Neural cell (in vitro differentiated cells): Measurements from ENCODE around the gene NFS1. TPM values are rescaled to one million over a fixed set of nuclear protein-coding genes. Genes with fewer than 3 reads are reported as not detected.

ENCODE experiments used
- H2AFZ ChIP-seq: fragments of 200-600, 300-800 bp; sonication (generic), shearing (Covaris generic); 2 replicates; pipeline ENCODE4 v1.6.0; 2014; ENCODE audit warnings: low read depth, mild to moderate bottlenecking, antibody characterized with exemption, low read length, moderate library complexity
- H3F3A ChIP-seq: fragments of 200-600 bp; shearing (Covaris generic); 2 replicates; pipeline ENCODE4 v1.6.1; 2016; ENCODE audit warnings: mild to moderate bottlenecking, moderate library complexity, mixed read lengths, antibody characterized with exemption, low read length; ENCODE audit not compliant: insufficient read depth, poor library complexity, severe bottlenecking
- H3K27ac ChIP-seq: fragments of 200-600, 300-800 bp; sonication (generic), shearing (Covaris generic); 2 replicates; pipeline ENCODE4 v1.5.1; 2014; ENCODE audit warnings: mild to moderate bottlenecking, low read length, moderate library complexity
- H3K27me3 ChIP-seq: fragments of 300-800, 200-600 bp; sonication (generic), shearing (Covaris generic); 2 replicates; pipeline ENCODE4 v1.6.0; 2014; ENCODE audit warnings: mild to moderate bottlenecking, low read depth, low read length, moderate library complexity; ENCODE audit not compliant: insufficient read depth
- H3K36me3 ChIP-seq: fragments of 300-800, 200-600 bp; sonication (generic), shearing (Covaris generic); 2 replicates; pipeline ENCODE4 v1.5.1; 2014; ENCODE audit warnings: mild to moderate bottlenecking, antibody characterized with exemption, low read length, moderate library complexity; ENCODE audit not compliant: insufficient read depth
- H3K4me2 ChIP-seq: fragments of 300-800, 200-600 bp; sonication (generic), shearing (Covaris generic); 2 replicates; pipeline ENCODE4 v1.6.0; 2014; ENCODE audit warnings: mild to moderate bottlenecking, low read length
- H3K4me3 ChIP-seq: fragments of 300-800, 200-600 bp; sonication (generic), shearing (Covaris generic); 2 replicates; pipeline ENCODE4 v1.5.1; 2014; ENCODE audit warnings: mild to moderate bottlenecking, low read length, moderate library complexity
- H3K79me2 ChIP-seq: fragments of 200-600 bp; shearing (Covaris generic); replicated peaks from 2 replicates; pipeline ENCODE4 v1.6.0; 2014; ENCODE audit warnings: mild to moderate bottlenecking, low read length, moderate library complexity; ENCODE audit not compliant: insufficient read depth
- H3K9ac ChIP-seq: fragments of 300-800, 200-600 bp; sonication (generic), shearing (Covaris generic); 2 replicates; pipeline ENCODE4 v1.6.1; 2016; ENCODE audit warnings: mild to moderate bottlenecking, low read length, mixed read lengths
- H3K9me2 ChIP-seq: fragments of 200-600 bp; shearing (Covaris generic); 2 replicates; pipeline ENCODE4 v1.6.1; 2016; ENCODE audit warnings: mild to moderate bottlenecking, low read length, mixed read lengths; ENCODE audit not compliant: insufficient read depth
- H3K9me3 ChIP-seq: fragments of 200-600, 300-800 bp; sonication (generic), shearing (Covaris generic); 2 replicates; pipeline ENCODE4 v1.6.1; 2016; ENCODE audit warnings: mild to moderate bottlenecking, mixed run types, low read length, moderate library complexity, mixed read lengths
- H4K20me1 ChIP-seq: fragments of 200-600 bp; shearing (Covaris generic); 2 replicates; pipeline ENCODE4 v1.6.1; 2016; ENCODE audit warnings: mild to moderate bottlenecking, mixed run types; ENCODE audit not compliant: insufficient read depth
- EP300 ChIP-seq: fragments of 450-650 bp; conservative IDR thresholded peaks from 2 replicates; pipeline ENCODE4 v1.6.1; 2014; ENCODE audit warnings: antibody characterized with exemption, mild to moderate bottlenecking, moderate library complexity; ENCODE audit not compliant: poor library complexity, severe bottlenecking
- EZH2 ChIP-seq: fragments of 200-600, 300-800 bp; shearing (Covaris generic), sonication (generic); IDR thresholded peaks from 2 replicates; pipeline ENCODE4 v1.6.1; 2014; ENCODE audit warnings: antibody characterized with exemption, low read length, borderline replicate concordance, mild to moderate bottlenecking; ENCODE audit not compliant: insufficient read depth, poor library complexity, severe bottlenecking
- MXI1 ChIP-seq: fragments of 450-650 bp; conservative IDR thresholded peaks from 2 replicates; pipeline ENCODE4 v1.6.1; 2014; ENCODE audit warnings: antibody characterized with exemption, mild to moderate bottlenecking; ENCODE audit not compliant: poor library complexity, severe bottlenecking
- POLR2AphosphoS5 ChIP-seq: IDR thresholded peaks from 2 replicates; pipeline ENCODE4 v1.6.1; 2012
- RAD21 ChIP-seq: fragments of 450-650 bp; conservative IDR thresholded peaks from 2 replicates; pipeline ENCODE4 v1.6.1; 2014; ENCODE audit warnings: antibody characterized with exemption, mild to moderate bottlenecking, moderate library complexity
- SMC3 ChIP-seq: fragments of 450-650 bp; conservative IDR thresholded peaks from 2 replicates; pipeline ENCODE4 v1.6.1; 2014; ENCODE audit warnings: antibody characterized with exemption, mild to moderate bottlenecking, moderate library complexity; ENCODE audit not compliant: poor library complexity
- TAF1 ChIP-seq: IDR thresholded peaks from 2 replicates; pipeline ENCODE4 v1.6.1; 2012; ENCODE audit warnings: low read depth
- polyA plus RNA-seq: library from polyadenylated mRNA; depleted of rRNA; stranded (reverse); fragments of >200 nt; gene quantifications from 2 replicates; pipeline ENCODE4 v1.2.3, GENCODE V29; 2014
- TF ChIP-seq, protein P1 (sequence below): fragments of 450-650 bp; IDR thresholded peaks from 2 replicates; pipeline ENCODE4 v1.5.1; 2014; ENCODE audit warnings: antibody characterized with exemption, mild to moderate bottlenecking, moderate library complexity; ENCODE audit not compliant: poor library complexity, severe bottlenecking
- TF ChIP-seq, protein P2 (sequence below): IDR thresholded peaks from 2 replicates; pipeline ENCODE4 v1.6.1; 2012; ENCODE audit warnings: borderline replicate concordance

The NFS1 gene
- polyA plus RNA-seq, 1 donor from 2014 or later = 55.2 TPM

DNA sequence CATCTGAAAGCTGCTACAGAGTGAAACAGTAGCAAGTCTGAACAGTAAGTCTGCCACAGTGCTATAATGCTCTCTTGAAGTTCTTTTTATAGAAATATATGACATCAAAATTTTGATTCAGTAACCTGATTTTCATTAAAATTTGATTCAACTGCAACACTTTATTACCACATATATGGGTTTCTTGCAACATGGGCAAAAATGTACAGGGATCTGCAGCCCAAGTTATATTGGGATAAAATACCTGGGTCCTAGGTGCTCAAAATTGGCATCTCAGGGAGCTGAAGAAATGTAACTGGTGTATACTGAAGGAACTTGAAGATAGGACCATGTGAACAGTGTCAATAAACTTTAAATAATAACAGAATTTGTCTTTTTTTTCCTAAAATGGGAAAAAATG, 10.9 kb upstream of the NFS1 start:
- peaks cover 31% of the 10 kb centered on the region for H4K20me1 ChIP-seq
- no peak overlapping the region for H3K27ac ChIP-seq
- no peaks in the 10 kb centered on the region for H3K27me3 ChIP-seq
- peaks cover 7% of the 10 kb centered on the region for H3F3A ChIP-seq
- H3K4me3 ChIP-seq = no peak overlapping the region
- peaks cover 40% of the 10 kb centered on the region for H3K79me2 ChIP-seq
- H3K9ac ChIP-seq = no peak overlapping the region
- no peak overlapping the region for H3K4me2 ChIP-seq
- H2AFZ ChIP-seq = no peak overlapping the region
- H3K9me2 ChIP-seq = no peaks in the 10 kb centered on the region
- TF ChIP-seq TAF1 (no peak), POLR2AphosphoS5 (no peak), MXI1 (no peak), RAD21 (no peak), EZH2 (no peak), EP300 (no peak), SMC3 (no peak)
- TF ChIP-seq, protein P1, sequence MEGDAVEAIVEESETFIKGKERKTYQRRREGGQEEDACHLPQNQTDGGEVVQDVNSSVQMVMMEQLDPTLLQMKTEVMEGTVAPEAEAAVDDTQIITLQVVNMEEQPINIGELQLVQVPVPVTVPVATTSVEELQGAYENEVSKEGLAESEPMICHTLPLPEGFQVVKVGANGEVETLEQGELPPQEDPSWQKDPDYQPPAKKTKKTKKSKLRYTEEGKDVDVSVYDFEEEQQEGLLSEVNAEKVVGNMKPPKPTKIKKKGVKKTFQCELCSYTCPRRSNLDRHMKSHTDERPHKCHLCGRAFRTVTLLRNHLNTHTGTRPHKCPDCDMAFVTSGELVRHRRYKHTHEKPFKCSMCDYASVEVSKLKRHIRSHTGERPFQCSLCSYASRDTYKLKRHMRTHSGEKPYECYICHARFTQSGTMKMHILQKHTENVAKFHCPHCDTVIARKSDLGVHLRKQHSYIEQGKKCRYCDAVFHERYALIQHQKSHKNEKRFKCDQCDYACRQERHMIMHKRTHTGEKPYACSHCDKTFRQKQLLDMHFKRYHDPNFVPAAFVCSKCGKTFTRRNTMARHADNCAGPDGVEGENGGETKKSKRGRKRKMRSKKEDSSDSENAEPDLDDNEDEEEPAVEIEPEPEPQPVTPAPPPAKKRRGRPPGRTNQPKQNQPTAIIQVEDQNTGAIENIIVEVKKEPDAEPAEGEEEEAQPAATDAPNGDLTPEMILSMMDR = no peak
- TF ChIP-seq, protein P2, sequence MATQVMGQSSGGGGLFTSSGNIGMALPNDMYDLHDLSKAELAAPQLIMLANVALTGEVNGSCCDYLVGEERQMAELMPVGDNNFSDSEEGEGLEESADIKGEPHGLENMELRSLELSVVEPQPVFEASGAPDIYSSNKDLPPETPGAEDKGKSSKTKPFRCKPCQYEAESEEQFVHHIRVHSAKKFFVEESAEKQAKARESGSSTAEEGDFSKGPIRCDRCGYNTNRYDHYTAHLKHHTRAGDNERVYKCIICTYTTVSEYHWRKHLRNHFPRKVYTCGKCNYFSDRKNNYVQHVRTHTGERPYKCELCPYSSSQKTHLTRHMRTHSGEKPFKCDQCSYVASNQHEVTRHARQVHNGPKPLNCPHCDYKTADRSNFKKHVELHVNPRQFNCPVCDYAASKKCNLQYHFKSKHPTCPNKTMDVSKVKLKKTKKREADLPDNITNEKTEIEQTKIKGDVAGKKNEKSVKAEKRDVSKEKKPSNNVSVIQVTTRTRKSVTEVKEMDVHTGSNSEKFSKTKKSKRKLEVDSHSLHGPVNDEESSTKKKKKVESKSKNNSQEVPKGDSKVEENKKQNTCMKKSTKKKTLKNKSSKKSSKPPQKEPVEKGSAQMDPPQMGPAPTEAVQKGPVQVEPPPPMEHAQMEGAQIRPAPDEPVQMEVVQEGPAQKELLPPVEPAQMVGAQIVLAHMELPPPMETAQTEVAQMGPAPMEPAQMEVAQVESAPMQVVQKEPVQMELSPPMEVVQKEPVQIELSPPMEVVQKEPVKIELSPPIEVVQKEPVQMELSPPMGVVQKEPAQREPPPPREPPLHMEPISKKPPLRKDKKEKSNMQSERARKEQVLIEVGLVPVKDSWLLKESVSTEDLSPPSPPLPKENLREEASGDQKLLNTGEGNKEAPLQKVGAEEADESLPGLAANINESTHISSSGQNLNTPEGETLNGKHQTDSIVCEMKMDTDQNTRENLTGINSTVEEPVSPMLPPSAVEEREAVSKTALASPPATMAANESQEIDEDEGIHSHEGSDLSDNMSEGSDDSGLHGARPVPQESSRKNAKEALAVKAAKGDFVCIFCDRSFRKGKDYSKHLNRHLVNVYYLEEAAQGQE = no peak
- no peaks in the 10 kb centered on the region for H3K9me3 ChIP-seq
- peaks cover 8% of the 10 kb centered on the region for H3K36me3 ChIP-seq

DNA sequence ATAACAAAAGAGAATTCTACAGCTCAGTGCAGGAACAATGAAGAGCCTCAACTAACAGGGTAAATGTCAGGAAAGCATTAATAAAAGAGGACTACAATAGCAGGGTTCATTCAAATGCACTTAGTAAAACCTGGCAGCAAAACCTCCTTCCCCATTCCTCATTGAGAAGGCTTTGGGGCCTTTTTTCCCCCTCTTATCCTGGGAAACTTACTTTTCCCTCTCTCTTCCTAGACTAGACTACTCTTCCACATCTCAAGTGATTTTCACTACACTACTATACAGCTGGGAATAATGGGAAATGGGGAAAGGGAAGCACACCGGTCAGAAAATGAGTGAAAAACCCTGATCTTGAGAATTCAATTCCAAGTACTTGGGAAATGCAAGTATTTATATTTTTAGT, 10.1 kb upstream of the NFS1 start:
- H2AFZ ChIP-seq = no peak overlapping the region
- no peak overlapping the region for H3K4me3 ChIP-seq
- no peaks in the 10 kb centered on the region for H3K9me2 ChIP-seq
- H3K27me3 ChIP-seq = no peaks in the 10 kb centered on the region
- peaks cover 11% of the 10 kb centered on the region for H3K36me3 ChIP-seq
- peaks cover 7% of the 10 kb centered on the region for H3F3A ChIP-seq
- H3K9me3 ChIP-seq = no peaks in the 10 kb centered on the region
- no peak overlapping the region for H3K27ac ChIP-seq
- peaks cover 27% of the 10 kb centered on the region for H4K20me1 ChIP-seq
- H3K4me2 ChIP-seq = no peak overlapping the region
- peaks cover 36% of the 10 kb centered on the region for H3K79me2 ChIP-seq
- TF ChIP-seq TAF1 (no peak), EP300 (no peak), MXI1 (no peak), RAD21 (no peak), POLR2AphosphoS5 (no peak), SMC3 (no peak), EZH2 (no peak)
- TF ChIP-seq, protein P2 = no peak
- TF ChIP-seq, protein P1 = no peak
- H3K9ac ChIP-seq = no peak overlapping the region
